Keratinocyte (primary cell): ENCODE data around the gene NDUFS8. TPM values are rescaled to one million over a fixed set of nuclear protein-coding genes. Genes with fewer than 3 reads are reported as not detected.

Experiments used
- DNase-seq: peaks from one replicate; pipeline ENCODE4 v3.0.0-alpha.2; 2011; ENCODE audit warnings: low read depth, missing footprints, low spot score
- FAIRE-seq: peaks from 2 replicates; lab custom pipeline; 2011; peaks lifted over from hg19 to GRCh38; lab: Jason Lieb, UNC
- H2AFZ ChIP-seq: 2 replicates; pipeline ENCODE4 v1.6.0; 2012; ENCODE audit warnings: low read length, control low read depth, inconsistent platforms; ENCODE audit not compliant: control insufficient read depth
- H3K27ac ChIP-seq: 2 replicates; pipeline ENCODE4 v1.5.1; 2011; ENCODE audit warnings: low read length; ENCODE audit not compliant: control insufficient read depth, insufficient read depth
- H3K27me3 ChIP-seq: 3 replicates; pipeline ENCODE4 v1.6.0; 2011; ENCODE audit warnings: low read length; ENCODE audit not compliant: control insufficient read depth, insufficient read depth; ENCODE audit errors: extremely low read depth
- H3K36me3 ChIP-seq, 2 experiments: 2 replicates in 1 of 2; 3 replicates in 1 of 2; pipeline ENCODE4 v1.5.1; 2011; ENCODE audit warnings: low read length in 2 of 2, mild to moderate bottlenecking in 1 of 2; ENCODE audit not compliant: control insufficient read depth in 2 of 2, insufficient read depth in 2 of 2; ENCODE audit errors: extremely low read depth in 1 of 2
- H3K4me1 ChIP-seq: 3 replicates; pipeline ENCODE4 v1.5.1; 2011; ENCODE audit warnings: low read length; ENCODE audit not compliant: control insufficient read depth, insufficient read depth; ENCODE audit errors: extremely low read depth
- H3K4me2 ChIP-seq: 3 replicates; pipeline ENCODE4 v1.6.0; 2011; ENCODE audit warnings: low read depth, low read length; ENCODE audit not compliant: control insufficient read depth, insufficient read depth; ENCODE audit errors: extremely low read depth
- H3K4me3 ChIP-seq, 3 experiments: fragments of 200-600 bp in 1 of 3; sonication (generic) in 1 of 3; 2 replicates in 2 of 3; 3 replicates in 1 of 3; pipeline ENCODE4 v1.5.1; 2011 to 2016; ENCODE audit warnings: low read length in 3 of 3, mild to moderate bottlenecking in 3 of 3, control low read depth in 2 of 3, inconsistent platforms in 1 of 3, low read depth in 1 of 3, mixed read lengths in 1 of 3, mixed run types in 1 of 3, moderate library complexity in 1 of 3; ENCODE audit not compliant: control insufficient read depth in 2 of 3, insufficient read depth in 2 of 3; ENCODE audit errors: extremely low read depth in 1 of 3
- H3K79me2 ChIP-seq: 2 replicates; pipeline ENCODE4 v1.6.0; 2012; ENCODE audit warnings: low read length; ENCODE audit not compliant: control insufficient read depth, insufficient read depth
- H3K9ac ChIP-seq: 3 replicates; pipeline ENCODE4 v1.6.0; 2011; ENCODE audit warnings: low read length; ENCODE audit not compliant: control insufficient read depth, insufficient read depth; ENCODE audit errors: extremely low read depth
- H3K9me1 ChIP-seq: 3 replicates; pipeline ENCODE4 v1.6.0; 2011; ENCODE audit warnings: low read length; ENCODE audit not compliant: control insufficient read depth, insufficient read depth; ENCODE audit errors: extremely low read depth
- H3K9me3 ChIP-seq: 2 replicates; pipeline ENCODE4 v1.5.1; 2012; ENCODE audit warnings: low read depth, low read length; ENCODE audit not compliant: control insufficient read depth
- H4K20me1 ChIP-seq: 3 replicates; pipeline ENCODE4 v1.6.0; 2011; ENCODE audit warnings: low read length; ENCODE audit not compliant: control insufficient read depth, insufficient read depth; ENCODE audit errors: extremely low read depth
- CTCF ChIP-seq, 3 experiments: IDR thresholded peaks in 1 of 3; conservative IDR thresholded peaks in 1 of 3; optimal IDR thresholded peaks in 1 of 3; 2 replicates in 2 of 3; 3 replicates in 1 of 3; pipeline versions ENCODE3 to v1.5.1; 2011; ENCODE audit warnings: low read length in 3 of 3, mild to moderate bottlenecking in 3 of 3, moderate library complexity in 2 of 3, control low read depth in 1 of 3, inconsistent platforms in 1 of 3; ENCODE audit not compliant: insufficient read depth in 2 of 3; ENCODE audit errors: extremely low read depth in 1 of 3
- EZH2 ChIP-seq: IDR thresholded peaks from one replicate; pipeline ENCODE4 v1.6.1; 2012; ENCODE audit warnings: inconsistent platforms, mild to moderate bottlenecking, low read length, moderate library complexity
- dilution Hi-C: fragments of 300-500 bp; cut with MboI; formaldehyde crosslinking; loops from one replicate; pipeline ENCODE4 v1.7.0; 2020; ENCODE audit warnings: low sequenced_read_pairs; ENCODE audit not compliant: extremely low pct_ligation_motif_present
- polyA plus RNA-seq, 5 experiments: library from polyadenylated mRNA; depleted of rRNA in 3 of 5; stranded (reverse) in 3 of 5; stranded (forward) in 1 of 5; unstranded in 1 of 5; fragments of >200 nt; gene quantifications; 1 replicate in 1 of 5; 2 replicates in 3 of 5; 3 replicates in 1 of 5; pipeline versions ENCODE4 v1.2.1 to v1.2.3, GENCODE V29; 2011 to 2012; ENCODE audit warnings: missing spikeins in 2 of 5, low read depth in 1 of 5, low replicate concordance in 1 of 5

NDUFS8 gene
- polyA plus RNA-seq, 1 donor (not counting 4 experiments of a cell fraction or from before 2014, with no cell fraction given) = 51.7 TPM

- H2AFZ ChIP-seq = no peak overlapping the region
- no peaks in the 10 kb centered on the region for H3K79me2 ChIP-seq
- FAIRE-seq = no peak
- dilution Hi-C loops = no loop called here
- H3K9me3 ChIP-seq = no peaks in the 10 kb centered on the region
- H3K9ac ChIP-seq = no peak overlapping the region
- H4K20me1 ChIP-seq = no peaks in the 10 kb centered on the region
- no peak for TF ChIP-seq EZH2
- no peaks in the 10 kb centered on the region for H3K27me3 ChIP-seq
- H3K4me2 ChIP-seq = no peak overlapping the region
- no peaks in the 10 kb centered on the region for H3K9me1 ChIP-seq
- no peak overlapping the region for H3K4me3 ChIP-seq
- DNase-seq = no peak
- peaks cover 4% of the 10 kb centered on the region for H3K4me1 ChIP-seq
- no peak overlapping the region for H3K27ac ChIP-seq
- H3K36me3 ChIP-seq = peaks cover 7 to 17% of the 10 kb centered on the region in 2 experiments
Observed at GRCh38 chr11:68047437-68048290, 17.2 kb downstream of the NDUFS8 start.

- DNase-seq = no peak
- no peaks in the 10 kb centered on the region for H3K9me3 ChIP-seq
- H3K9ac ChIP-seq = no peak overlapping the region
- no peaks in the 10 kb centered on the region for H4K20me1 ChIP-seq
- no peaks in the 10 kb centered on the region for H3K27me3 ChIP-seq
- no peak overlapping the region for H2AFZ ChIP-seq
- no peak overlapping the region for H3K4me3 ChIP-seq
- no peak overlapping the region for H3K4me2 ChIP-seq
- TF ChIP-seq EZH2 (no peak), CTCF (optimal IDR thresholded peaks at IDR 0.05 in 1 of 3, IDR thresholded peaks at IDR 0.05 in 1 of 3, conservative IDR thresholded peaks at IDR 0.05 in 1 of 3; ENCODE audit: extremely low read depth in 1 of 3, insufficient read depth in 2 of 3, low read length in 3 of 3) (no peak)
- no peaks in the 10 kb centered on the region for H3K9me1 ChIP-seq
- H3K27ac ChIP-seq = no peak overlapping the region
- H3K36me3 ChIP-seq = peaks cover 7 to 15% of the 10 kb centered on the region in 2 experiments
- peaks cover 4% of the 10 kb centered on the region for H3K4me1 ChIP-seq
- no peak for FAIRE-seq
- H3K79me2 ChIP-seq = no peaks in the 10 kb centered on the region
- dilution Hi-C loops = no loop called here
Observed at GRCh38 chr11:68048681-68049508, 18.4 kb downstream of the NDUFS8 start.
